SW480 (cell line): ENCODE results near the gene COL15A1.

Experiments used
- DNase-seq: peaks from one replicate; pipeline ENCODE4 v3.0.0-alpha.2; 2016; ENCODE audit warnings: low spot score

The COL15A1 gene

GRCh38 chr9:98916660-98917059 is 27.0 kb upstream of the COL15A1 start:
- peak; percentile 9 for DNase-seq

DNA sequence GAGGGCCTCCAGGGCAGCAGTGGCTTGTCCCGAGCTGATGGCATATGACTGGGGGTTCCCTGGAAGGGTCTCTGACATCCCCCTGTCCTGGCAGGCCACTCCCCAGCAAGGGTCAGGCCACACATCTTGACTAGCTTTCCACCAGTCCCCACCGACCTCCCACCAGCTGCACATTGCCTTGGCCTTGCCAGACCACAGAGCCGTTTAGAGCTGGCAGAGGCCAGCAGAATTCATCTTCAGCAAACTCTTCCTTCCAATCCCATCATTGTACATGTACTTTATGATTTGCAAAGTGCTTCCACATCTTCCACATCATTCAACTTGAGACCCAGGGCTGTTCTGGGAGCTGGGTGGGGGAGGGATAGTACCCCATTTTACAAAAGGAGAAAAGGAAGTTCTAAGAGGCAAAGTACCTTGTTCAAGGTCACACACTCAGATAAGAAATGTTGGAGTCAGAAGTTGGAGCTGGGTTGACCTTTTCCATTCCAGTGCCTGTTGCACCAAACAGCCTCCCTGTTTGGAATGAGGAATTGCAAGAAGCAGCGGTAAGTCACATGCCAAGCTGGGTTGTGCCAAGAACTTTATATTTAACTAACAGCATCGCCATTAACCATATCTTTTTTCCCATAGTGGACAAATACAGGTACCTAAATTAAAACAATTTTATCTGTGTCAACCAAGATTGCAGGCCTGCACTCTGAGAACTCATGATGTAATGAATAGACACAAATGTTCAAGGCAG is 25.8 kb upstream of the COL15A1 start:
- no peak for DNase-seq

GRCh38 chr9:98921732-98922131 is 22.0 kb upstream of the COL15A1 start:
- DNase-seq = no peak

DNA sequence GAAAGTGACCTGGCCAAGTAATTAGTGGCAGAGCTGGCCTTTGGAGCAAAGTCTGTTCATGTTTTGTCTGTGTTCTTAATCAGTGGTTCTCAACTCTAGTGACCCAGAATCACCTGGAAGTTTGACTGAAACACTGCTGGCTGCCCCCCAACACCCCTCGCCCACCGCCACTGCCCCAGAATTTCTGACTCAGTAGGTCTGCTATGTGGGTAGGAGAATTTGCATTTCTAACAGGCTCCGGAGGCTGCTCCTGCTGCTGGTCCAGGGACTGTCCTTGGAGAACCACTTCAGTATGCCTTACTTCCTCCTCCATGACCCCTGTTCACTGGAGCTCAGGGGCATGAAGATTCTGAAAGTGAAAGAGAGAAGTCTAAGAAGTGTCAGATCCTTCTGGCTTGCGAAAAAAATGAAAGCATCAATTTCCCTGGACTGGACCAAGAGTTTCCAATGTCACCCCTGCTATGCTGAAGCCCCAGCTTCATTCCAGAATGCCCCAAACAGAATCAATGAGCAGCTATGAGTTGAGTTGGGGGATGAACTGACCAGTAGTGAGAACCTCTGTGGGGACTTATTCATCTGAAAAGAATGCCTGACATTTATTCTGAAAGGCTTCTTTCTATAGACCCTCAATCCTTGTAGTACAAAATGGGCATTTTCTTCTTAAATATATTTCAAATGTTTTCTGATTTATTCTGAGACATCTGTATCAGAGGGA is 20.8 kb upstream of the COL15A1 start:
- DNase-seq = no peak

DNA sequence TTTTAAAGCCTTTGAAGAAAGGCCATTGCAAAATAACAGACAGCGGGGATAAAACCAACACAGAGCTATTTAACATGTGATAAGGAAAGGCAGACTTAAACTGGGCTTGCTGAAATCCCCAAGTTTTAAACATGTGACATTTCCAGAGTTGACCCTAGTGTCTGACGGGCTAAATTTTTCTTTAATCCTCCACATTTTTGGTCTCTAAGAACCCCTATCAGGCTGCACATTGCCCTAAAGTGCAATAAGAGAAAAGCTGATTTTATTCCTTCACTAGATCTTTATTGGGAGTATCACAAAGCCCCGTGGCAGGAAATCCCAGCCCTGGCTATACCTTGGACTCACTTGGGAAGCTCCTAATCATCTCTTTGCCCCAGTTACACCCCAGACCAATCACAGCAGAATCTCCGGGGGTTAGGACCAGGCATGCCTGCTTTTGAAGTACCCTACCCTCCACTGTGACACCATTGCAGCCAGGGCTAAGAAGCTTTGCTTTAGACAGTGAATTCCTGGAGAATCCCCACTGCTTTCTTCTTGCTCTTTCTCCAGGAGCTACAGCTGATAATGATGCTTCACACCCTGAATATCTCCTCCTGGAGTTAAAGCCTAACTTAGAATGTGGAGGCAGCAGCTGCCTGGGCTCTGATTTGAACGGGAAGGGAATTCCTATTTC is 20.1 kb upstream of the COL15A1 start:
- DNase-seq = no peak

- no peak for DNase-seq
These were observed 18.5 kb upstream of the COL15A1 start for GRCh38 chr9:98924946-98925820.

DNA sequence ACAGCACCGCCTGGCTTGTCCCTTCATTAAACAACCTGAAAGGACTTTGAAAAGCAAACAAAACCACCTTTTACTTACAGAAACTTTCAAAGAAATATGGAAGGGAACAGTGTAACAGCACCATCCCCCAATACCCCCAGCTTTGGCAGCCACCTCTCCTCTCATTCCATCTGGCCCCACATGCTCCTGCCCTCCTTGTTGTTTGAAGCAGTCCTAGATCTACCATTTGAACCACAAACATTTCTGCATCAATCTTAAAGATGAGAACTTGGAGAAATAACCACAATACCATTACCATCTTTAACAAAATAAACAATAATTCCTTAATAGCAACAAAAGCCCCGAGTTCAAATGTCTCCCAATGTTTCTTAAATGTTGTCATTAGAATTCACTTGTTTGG is 17.8 kb upstream of the COL15A1 start:
- DNase-seq = no peak

GRCh38 chr9:98927724-98928123 is 16.0 kb upstream of the COL15A1 start:
- no peak for DNase-seq

DNA sequence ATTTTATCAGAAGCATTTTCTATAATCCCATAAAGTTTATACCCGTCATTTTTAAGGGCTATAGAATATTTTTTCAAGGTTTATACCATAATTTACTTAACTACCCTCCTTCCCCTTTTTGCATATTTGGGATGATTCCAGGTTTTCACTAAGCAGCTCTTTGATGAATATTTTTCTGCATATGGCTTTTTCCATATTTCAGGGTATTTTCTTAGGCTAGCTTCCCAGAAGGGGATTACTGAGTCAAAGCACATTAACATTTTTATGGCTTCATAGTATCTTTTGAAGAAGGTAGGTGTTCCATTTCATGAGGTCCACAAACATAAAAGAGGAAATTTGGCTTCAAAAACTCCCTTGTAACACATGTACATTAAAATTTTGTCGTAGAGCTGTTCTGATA is 14.6 kb upstream of the COL15A1 start:
- no peak for DNase-seq

DNA sequence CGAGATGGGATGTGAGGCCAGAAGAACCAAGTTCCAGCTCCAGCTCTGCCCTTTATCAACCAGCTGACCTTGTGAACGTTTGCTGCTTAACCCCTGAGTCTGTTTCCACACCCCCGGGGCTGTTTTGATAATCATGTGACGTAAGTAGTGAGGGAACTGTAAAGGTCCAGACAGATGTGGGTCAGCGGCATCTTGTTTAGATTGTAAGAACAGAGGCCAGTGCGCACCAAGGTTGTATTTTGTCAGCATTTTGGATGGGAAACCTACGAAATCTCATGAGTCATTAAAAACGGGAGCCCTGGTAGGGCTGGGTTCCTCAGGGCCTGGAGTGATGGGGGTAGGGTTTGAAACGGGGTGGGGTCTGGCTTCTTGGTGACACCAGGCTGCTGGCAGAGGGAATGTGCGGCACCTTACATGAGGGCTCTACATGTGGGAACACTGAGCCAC is 13.8 kb upstream of the COL15A1 start:
- no peak for DNase-seq

- DNase-seq = no peak
These were observed 12.9 kb upstream of the COL15A1 start for GRCh38 chr9:98930792-98931191.

DNA sequence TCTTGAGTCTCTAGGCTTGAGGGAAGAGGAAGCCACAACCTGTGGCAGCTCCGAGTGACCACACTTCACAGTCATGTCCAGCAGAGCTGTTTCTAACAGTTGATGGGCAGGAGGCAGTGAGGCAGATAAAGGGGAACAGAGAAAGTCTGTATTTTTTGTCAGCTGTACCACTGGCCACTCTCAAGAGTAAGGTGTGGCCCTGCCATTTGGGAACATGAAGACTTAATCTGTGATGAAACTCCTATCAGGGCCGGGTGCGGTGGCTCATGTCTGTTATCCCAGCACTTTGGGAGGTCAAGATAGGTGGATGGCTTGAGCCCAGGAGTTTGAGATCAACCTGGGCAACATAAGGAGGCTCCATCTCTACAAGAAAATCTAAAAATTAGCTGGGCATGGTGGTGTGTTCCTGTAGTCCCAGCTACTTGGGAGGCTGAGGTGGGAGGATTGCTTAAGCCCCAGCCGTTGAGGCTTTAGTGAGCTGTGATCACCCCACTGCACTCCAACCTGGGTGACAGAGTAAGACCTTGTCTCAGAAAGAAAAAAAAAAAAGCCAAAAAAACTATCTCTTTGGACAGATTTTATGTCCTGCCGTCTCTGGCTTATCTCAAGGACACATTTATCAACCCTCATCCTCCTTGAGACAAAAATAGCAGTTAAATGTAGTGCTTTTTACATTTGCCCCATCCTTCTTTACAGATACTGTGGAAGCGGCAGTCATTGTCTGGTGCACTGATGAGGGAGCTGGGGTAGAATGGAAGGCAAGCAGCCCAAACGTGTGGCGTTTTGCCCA is 11.9 kb upstream of the COL15A1 start:
- no peak for DNase-seq

GRCh38 chr9:98933185-98933584 is 10.5 kb upstream of the COL15A1 start:
- no peak for DNase-seq

GRCh38 chr9:98933890-98934289 is 9.8 kb upstream of the COL15A1 start:
- no peak for DNase-seq

- no peak for DNase-seq
These were observed 8.6 kb upstream of the COL15A1 start for GRCh38 chr9:98935071-98935505.

DNA sequence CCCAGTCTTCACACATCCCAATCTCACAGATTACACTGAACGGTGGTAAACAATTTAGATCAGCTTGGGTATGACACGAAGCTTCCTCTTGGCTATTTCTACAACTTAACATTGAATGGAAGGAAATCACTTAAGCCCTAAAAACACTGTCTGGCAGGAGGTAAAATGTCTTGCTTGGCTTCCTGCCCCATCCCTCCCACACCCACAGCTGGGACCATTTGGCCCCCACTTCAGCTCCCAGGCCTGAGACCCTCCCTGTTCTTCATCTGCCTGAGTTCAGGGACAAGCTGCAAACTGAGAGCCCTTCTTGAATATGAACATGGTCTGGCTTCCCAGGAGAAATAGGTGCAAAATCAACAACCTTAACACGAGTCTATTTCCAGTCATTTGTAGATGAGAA is 3.4 kb upstream of the COL15A1 start:
- no peak for DNase-seq

GRCh38 chr9:98941946-98942523 is 1.7 kb upstream of the COL15A1 start:
- no peak for DNase-seq

- no peak for DNase-seq
These were observed 613 bp upstream of the COL15A1 start for GRCh38 chr9:98942906-98943681.

- DNase-seq = no peak
These were observed 488 bp downstream of the COL15A1 start for GRCh38 chr9:98944057-98944733.

DNA sequence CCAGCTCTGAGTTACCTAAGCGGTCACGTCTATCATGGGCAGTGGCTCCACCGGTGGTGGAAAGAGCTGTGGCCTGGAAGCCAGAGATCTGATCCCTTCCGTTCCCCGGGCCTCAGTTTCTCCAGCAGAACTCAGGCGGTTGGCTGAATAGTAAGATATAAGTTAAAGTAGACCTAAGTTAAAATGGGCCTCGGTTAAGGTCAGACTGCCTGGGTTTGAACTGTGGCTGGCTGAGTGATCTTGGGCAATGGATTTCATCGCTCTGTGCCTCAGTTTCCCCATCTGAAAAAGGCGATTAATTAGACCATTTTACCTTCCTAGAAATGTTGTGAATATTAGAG is 997 bp downstream of the COL15A1 start:
- no peak for DNase-seq
